NCI-H345 (cell line): Measurements from ENCODE around the gene GSTO2.

Source experiments
- DNase-seq: peaks from one replicate; lab custom pipeline; 2025; lab: John Stamatoyannopoulos, UW

The GSTO2 gene

DNA sequence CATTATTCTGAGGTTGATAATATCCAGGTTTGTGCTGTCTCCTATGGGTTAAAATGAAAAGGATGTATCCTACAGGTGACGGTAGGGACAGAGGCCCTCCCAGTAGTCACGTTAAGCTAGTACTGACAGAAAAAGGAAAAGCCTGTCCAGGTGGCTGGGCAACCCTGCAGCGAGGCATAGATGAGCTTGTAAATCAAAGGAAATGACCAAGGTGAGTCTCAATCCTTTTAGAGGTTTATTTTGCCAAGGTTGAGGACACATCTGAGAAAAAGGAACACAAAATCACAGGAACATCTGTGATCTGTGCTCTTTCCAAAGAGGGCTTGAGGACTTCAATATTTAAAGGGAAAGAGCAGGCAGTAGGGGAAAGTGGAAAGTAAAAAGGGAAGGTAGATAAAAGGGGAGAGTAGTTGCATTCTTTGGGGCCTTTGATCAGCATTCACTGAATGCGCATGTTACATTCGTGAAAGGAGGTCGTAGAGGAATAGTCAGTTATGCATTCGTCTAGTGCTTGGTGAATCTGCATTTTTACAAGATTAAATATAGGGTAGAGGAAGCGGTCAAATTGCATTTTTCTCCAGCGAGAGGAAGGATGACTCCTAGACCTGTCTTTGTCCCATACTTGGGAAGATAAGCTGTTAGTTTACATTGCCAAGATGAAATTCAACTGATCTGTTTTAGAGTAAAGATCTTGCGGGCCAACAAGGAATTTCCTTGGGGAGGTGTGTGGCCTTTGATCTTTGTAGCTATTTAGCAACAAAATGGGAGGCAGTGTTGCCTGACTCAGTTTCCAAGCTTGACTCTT, 15.2 kb upstream of the GSTO2 start:
- DNase-seq = no peak

DNA sequence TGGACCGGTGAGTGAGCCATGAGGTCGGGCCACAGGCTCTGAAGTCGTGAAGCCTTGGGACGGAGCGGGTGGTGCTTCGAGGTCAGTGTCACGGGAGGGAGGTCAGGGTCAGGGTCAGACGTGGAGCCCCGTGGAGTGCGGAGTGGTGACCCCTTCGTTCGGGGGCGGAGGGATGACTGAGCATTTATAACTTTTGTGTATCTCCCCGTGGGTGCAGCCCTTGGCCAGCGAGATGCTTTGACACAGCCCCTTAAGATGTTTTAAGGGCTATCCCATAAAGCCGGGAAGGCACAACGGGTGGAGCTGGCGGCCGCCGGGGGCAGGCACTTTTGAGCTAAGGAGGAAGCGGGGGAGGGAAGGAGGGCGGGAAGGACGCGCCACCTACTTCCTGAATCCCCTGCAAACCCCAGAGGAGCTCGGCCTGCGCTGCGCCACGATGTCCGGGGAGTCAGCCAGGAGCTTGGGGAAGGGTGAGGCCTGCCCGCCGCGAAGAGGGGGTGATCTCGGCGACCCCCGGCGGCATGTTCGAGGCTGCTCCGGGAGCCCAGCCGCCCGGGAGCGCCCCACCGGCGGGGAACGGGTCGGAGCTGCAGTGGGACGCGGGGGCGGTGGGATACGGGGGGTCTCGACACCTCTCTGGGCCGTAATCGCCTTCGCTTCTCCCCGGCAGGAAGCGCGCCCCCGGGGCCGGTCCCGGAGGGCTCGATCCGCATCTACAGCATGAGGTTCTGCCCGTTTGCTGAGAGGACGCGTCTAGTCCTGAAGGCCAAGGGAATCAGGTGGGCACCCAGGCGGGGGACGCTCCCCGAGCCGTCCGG, 14.3 kb upstream of the GSTO2 start, which contains the start of gene GSTO1:
TSS of gene GSTO1 (plus strand) at position 400 of the 818 bp plus-strand sequence. CDS start at position 437, 37 bp downstream.
- DNase-seq = no peak

DNA sequence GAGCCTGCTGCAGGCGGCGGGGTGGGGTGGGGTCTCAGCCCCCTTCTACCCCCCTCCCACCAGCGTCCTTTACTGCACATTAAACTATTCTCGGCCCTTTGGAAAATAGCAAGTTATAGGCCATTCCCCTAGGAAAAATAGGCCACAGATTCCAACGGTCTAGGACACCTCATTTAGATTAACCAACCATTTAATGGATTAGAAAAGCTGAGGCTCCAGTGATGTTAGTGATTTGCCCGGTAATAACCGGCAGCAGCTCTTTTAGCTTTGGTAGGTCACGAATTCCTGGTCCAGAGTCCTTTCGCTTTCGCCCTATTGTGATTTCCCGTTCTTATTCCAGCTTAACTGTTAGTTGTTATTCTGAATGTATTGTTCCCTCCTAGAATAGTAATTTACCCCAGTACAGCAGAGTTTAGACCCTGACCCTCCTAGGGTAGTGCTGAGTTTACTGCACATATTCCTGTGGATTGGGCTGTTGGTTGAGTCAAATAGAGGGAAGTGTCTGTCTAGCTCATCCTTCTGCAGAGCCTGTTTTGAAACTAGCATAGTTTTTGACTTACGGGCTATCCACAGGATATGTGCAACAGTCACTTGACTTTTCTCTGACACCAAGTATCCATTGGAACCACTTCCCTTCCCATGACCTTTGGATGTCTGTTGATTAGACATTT, 13.5 kb upstream of the GSTO2 start:
- no peak for DNase-seq

DNA sequence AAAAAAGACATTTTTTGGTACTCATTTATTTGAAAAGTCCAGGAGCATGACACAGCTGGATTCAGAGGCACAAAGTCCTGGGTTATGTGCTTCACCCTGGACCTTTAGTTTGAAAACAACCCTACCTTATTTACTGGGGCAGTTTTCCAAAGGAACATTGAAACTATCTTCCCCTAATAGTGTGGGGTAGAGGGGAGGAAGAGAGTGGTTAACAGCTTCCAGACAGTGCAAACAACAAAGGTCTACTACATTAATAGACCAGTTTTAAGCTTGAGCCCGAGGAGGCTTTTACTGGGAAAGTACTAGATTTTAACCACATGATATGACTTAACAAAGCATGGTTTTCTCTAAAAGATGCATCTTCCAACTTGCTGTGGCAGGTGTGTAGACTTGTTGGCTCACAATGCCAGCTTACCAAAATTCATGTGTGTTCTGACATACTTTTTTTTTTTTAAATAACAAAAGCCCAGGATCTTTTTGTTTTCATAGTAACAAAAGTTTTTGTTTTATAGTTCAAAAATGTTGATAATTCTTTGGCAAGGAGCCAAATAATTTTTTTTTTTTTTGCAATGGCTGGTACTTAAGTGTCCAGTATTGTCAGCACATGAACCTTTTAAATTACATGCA, 12.5 kb upstream of the GSTO2 start:
- DNase-seq = peak; percentile 1

DNA sequence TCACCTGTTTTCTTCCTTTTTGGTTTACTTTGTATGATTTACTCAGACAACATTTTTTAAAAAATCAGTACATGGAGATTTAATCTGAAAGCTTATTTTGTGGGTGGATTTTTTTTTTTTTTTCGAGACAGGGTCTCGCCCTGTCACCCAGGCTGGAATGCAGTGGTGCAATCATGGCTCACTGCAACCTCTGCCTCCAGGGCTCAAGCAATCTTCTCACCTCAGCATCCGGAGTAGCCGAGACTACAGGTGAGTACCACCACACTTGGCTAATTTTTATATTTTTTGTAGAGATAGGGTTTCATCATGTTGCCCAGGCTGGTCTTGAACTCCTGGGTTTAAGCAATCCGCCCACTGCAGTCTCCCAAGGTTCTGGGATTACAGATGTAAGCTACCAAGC, 11.7 kb upstream of the GSTO2 start:
- DNase-seq = no peak

DNA sequence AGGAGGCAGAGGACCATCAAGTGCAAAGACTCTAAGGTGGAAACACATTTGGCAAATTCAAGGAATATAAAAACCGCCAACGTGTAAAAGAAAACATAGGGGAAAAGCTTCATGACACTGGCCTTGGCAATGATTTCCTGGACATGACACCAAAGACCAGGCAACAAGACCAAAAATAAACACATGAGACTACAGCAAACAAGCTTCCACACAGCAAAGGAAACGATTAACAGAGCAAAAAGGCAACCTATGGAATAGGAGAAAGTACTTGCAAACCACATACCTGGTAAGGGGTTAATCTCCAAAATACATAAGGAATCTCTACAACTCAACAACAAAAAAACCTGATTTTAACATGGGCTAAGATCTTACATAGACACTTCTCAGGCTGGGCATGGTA, 10.8 kb upstream of the GSTO2 start:
- no peak for DNase-seq

DNA sequence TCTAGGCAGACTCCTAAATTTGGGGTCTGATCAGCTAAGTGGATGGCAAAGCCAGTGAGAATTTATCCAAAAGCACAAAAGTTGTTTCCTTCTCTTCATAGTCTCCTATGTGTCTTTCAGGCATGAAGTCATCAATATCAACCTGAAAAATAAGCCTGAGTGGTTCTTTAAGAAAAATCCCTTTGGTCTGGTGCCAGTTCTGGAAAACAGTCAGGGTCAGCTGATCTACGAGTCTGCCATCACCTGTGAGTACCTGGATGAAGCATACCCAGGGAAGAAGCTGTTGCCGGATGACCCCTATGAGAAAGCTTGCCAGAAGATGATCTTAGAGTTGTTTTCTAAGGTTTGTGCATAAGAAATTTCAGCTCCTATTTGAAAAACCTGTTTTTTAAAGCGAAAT, 9.5 kb upstream of the GSTO2 start:
- no peak for DNase-seq

DNA sequence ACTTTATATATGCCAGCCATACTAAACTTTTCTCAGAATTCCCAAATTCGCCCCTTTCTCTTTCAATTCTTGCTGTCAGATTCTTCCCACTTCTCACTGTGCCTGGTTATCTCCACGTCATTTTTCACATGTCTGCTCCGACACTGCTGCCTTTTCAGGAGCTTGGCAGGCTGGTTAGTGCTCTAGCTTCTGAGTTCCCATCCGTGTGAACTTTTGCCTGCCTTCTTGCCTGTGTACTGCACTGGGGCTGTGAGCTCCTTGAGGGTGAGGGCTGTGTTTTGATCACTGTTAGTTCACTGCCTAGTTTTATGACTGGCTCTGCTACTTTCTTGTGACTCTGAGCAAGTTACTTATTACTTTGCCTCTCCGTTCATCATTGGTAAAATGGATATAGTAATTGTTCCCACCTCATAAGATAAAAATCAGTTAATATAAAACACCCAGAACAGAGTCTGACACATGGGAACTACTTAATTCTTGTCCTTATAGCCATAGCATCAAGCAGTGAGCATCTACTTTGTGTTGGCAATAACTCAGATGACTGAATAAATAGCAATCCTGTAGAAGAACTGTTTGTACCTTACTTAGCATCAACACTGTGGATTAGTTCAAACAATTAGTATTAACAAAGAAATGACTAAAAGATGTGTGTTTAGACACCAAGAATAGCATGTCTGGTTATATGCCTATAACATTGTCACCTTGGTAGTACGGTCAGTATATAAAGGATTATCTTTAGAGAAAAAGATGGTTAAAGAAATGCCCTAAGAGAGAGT, 8.8 kb upstream of the GSTO2 start:
- no peak for DNase-seq

DNA sequence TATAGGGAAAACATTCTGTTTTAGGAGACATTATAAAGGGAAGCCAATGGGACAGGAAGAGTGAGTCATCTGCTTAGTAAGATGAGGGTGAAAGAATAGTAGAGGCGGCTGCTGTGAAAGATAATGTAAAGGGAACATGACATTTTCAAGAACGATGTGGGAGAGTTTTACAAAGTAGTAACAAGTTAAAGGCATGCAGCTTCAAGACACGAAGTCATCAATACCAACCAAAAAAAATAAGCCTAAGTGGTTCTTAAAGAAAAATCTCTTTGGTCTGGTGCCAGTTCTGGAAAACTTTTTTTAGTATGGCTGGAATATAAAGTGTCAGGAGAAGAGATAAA, 8.2 kb upstream of the GSTO2 start:
- DNase-seq = no peak

DNA sequence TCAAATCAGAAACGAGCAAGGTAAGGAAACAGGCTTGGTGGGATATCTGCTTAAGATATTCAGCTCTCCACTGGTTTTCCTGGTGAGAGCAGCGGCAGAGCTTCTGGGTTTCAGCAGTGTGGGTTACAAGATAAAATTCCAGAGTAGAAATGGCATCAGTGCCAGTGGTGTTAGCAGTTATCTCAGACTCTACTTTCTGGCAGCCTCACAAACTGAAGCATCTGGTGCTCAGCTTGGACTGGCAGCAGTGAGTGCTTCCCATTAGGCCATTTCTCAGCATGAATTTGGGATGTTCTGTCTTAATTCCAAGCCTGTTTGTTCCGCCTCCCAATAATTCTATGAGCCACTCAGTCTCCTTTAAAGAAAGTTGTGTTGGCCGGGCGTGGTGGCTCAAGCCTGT, 6.9 kb upstream of the GSTO2 start:
- no peak for DNase-seq

DNA sequence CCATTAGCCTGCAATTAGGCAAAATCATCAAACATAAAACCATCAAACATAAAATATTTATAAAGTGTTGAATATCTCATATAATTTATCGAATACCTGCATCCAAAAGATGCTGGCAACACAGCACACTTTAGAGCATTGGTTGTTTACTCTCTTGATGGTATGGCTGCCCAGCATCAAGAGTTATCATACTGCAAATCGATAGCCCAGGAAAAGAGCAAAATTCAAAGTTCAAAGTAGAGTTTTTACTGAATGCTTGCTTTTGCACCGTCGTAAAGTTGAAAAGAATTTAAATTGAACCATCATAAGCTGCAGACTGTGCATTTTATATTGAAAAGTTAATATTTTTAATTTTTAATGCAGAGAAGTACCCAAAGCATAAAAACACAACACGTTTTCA, 4.2 kb upstream of the GSTO2 start:
- no peak for DNase-seq

DNA sequence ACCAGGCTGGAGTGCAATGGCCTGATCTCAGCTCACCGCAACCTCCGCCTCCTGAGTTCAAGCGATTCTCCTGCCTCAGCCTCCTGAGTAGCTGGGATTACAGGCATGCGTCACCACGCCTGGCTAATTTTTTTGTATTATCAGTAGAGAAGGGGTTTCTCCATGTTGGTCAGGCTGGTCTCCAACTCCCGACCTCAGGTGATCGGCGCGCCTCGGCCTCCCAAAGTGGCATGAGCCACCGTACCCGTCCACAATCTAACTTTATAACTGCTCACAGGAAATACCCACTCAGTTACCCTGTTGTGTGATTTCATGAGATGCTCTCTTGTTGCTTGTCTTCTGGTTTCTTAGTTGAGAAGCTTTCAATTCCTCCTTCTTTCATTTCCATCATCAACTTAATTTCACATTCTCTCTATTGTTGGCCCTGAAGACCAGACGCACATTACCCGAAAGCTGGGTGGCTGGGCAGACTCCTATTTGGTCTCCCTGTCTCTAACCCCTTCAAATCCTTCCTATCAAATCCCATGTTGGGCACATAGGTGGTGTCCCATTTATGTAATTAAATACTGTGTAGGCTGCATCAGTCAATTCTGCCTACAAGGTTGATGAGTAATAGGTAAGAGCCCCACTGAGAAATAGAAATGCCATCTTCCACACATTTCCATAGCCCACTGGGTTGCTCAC, 1.1 kb upstream of the GSTO2 start:
- no peak for DNase-seq

DNA sequence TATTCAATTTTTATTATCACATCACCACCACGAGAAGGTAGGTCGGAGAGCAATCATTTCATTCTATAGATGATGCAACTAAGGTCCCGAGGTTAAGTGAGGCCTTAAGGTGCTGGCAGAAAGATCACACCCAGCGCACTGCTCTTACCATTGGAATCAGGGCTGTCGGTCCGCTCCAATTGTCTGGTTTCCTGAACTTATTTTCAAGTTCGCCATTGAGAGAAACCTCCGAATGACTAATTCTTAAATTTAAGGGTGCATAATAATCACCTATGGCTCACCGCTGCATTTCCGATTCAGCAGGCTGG, 625 bp upstream of the GSTO2 start:
- DNase-seq = no peak

DNA sequence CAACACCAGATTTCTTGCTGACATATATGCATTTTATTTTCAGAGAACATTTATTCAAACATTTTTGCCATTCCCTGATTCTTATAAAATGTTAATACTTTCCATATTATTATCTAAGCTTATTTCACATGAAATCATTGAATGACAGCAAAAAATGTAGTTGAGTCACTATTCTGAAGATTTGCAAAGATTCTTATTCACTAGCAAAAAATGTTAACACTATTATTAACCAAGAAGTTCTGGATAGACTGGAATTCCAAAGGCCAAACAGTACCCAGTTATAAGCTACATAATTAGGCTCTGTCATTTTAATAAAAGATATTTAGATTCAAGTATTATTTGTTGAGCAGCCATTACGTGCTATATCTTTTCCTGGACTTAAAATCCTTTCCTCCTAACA, 4.3 kb downstream of the GSTO2 start:
- DNase-seq = no peak

DNA sequence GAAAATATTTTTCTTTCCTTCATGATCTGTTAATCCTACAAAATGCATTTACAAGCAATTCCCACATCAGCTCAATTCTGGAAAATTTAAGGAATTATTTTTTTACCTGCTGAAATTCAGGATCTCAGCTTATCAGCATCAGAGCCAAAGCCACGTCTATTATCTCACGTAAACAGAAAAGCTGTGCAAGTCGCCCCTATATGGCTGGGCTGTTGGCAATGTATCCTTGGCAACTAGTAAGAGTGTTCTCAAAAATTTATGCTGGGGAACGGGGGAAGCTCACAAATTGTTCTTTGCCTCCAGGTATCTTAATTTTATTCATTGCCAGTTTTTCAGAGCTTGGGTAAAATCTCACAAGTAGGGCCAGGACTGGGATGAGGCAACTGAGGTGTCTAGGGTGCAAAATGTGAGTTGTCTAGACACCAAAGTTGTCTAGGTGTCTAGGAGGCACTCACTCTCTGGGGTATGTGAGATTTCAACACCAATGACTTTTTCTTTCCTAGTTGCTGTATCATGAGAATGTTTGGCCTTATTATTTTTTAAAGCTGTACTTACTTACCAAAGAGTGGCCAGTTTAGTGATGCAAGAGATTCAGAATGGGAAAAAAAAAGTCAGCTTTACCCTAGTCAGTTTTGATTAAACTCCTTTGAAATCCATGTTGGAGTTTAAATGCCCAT, 5.1 kb downstream of the GSTO2 start:
- no peak for DNase-seq

DNA sequence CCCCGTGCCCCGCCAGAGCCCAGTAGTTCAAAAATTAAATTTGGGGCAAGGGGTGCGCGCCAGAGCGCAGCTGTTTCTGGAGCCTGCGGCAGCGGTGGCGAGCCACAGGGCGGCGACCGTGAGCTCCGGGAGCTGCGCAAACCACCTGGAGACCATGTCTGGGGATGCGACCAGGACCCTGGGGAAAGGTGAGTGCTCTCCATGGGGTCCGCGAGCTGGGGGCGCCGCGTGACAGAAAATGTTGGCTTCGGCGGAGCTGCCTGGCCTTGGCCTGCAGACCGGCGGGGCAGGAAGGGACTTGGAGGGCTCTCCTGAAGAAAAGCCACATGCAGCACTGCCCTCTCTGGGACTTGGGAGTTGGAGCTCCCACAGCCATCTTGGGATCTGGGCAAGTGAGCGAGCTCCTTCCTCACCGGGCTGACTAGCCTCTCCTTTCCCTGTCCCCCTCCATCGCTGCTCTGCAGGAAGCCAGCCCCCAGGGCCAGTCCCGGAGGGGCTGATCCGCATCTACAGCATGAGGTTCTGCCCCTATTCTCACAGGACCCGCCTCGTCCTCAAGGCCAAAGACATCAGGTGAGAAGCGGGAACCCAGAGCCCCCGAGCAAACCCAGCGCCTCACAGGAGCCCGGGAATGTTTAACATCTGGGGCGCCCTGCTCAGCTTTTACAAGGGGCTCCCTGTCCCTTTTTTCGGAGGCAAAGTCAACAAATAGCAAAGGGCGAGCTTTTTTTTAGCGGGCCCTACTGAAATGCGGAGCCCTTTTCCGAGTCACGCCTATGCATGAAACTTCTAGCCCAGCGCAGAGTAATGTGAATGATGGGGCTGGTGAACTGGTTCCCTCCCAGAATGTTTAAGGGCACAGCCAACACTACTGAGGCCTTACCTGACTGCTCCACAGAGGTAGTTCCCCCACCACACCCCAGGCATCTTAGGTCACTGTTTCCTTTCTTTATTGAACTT, 6.1 kb downstream of the GSTO2 start:
- DNase-seq = no peak

DNA sequence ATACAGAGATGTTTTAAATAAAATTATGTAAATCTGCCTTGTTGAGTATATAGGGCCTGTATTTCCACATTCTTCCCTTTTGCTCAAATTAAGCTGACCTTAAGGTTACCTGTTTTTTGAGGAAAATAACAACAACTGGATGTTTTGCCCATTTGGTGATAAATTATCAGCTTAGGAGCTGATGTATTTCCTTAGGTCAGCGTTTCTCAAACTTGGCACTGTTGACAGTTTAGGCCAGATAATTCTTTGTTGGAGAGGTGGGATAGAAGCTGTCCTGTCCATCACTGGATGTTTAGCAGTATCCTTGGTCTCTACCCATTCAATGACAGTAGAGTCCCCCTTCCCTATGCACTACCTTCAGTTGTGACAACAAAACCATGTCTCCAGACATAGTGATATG, 7.2 kb downstream of the GSTO2 start:
- DNase-seq = no peak

DNA sequence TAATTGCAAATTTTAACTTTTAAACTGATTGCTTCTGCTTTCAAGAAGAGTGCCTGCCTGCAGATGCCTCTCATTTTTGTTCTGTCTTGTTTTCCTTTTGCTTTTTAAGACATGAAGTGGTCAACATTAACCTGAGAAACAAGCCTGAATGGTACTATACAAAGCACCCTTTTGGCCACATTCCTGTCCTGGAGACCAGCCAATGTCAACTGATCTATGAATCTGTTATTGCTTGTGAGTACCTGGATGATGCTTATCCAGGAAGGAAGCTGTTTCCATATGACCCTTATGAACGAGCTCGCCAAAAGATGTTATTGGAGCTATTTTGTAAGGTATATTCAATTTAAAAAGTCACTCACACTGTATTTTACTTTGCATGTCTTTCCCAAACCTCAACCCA, 8.8 kb downstream of the GSTO2 start:
- peak; percentile 64 for DNase-seq

DNA sequence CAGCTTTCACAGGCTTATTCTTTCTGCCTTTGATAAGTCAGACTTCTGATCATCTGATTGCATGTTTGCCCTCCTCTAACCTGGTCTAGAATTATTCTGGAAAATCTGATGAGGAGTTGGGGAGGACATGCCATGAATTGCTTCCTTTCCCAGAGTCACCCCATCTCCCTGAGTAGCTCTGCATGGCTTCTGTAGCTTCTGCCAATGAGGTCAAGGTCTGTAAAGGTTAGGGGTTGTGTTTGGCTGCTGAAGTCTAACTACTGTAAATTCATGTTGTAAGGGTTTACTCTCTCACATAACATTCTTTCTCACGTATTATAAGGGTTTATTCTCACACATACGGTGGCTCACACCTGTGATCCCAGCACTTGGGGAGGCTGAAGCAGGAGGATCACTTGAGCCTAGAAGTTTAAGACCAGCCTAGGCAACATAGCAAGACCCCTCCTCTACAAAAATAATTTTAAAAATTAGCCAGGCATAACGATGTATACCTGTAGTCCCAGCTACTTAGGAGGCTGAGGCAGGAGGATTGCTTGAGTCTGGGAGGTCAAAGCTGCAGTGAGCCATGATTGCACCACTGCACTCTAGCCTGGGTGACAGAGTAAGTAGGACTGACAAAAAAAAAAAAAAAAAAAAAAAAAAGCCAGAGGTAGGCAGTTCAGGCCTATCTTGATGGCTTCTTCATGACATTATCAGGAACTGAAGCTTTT, 10.7 kb downstream of the GSTO2 start:
- DNase-seq = no peak
